HG02763 (cell line): ENCODE data around the gene R3HDM1.
"Not testable (repeated sequence)": the region's sequence is repeated elsewhere in the genome, so short reads cannot be mapped to it uniquely, and the experiment has no call there.

ENCODE experiments used
- ATAC-seq: cut with Tn5 transposase; IDR thresholded peaks from one replicate; pipeline ENCODE4 v1.9.1; 2021; ENCODE audit warnings: mild to moderate bottlenecking, moderate library complexity; ENCODE audit not compliant: unreplicated experiment

The R3HDM1 gene

GRCh38 chr2:135563793-135564192, 32.5 kb downstream of the R3HDM1 start:
- no peak for ATAC-seq

- ATAC-seq, result no peak
Observed at GRCh38 chr2:135570884-135571283, 39.6 kb downstream of the R3HDM1 start.

GRCh38 chr2:135573620-135574019, 42.3 kb downstream of the R3HDM1 start:
- no peak for ATAC-seq

- ATAC-seq, result no peak
Observed at GRCh38 chr2:135581282-135581681, 50.0 kb downstream of the R3HDM1 start.

GRCh38 chr2:135582383-135582782, 51.1 kb downstream of the R3HDM1 start:
- ATAC-seq, result no peak

- ATAC-seq, result no peak
Observed at GRCh38 chr2:135585586-135585985, 54.3 kb downstream of the R3HDM1 start.

GRCh38 chr2:135586148-135586547, 54.9 kb downstream of the R3HDM1 start:
- ATAC-seq, result peak; percentile 62

- ATAC-seq, result no peak
Observed at GRCh38 chr2:135587958-135588357, 56.7 kb downstream of the R3HDM1 start.

- ATAC-seq, result no peak
Observed at GRCh38 chr2:135590619-135591260, 59.5 kb downstream of the R3HDM1 start.

- no peak for ATAC-seq
Observed at GRCh38 chr2:135600915-135601314, 69.6 kb downstream of the R3HDM1 start.

- no peak for ATAC-seq
Observed at GRCh38 chr2:135603543-135603942, 72.3 kb downstream of the R3HDM1 start.

- no peak for ATAC-seq
Observed at GRCh38 chr2:135607561-135607960, 76.3 kb downstream of the R3HDM1 start.

- ATAC-seq, result no peak
Observed at GRCh38 chr2:135612319-135612718, 81.0 kb downstream of the R3HDM1 start.

GRCh38 chr2:135615404-135615803, 84.1 kb downstream of the R3HDM1 start:
- no peak for ATAC-seq

- no peak for ATAC-seq
Observed at GRCh38 chr2:135617501-135618015, 86.3 kb downstream of the R3HDM1 start.

GRCh38 chr2:135620198-135620597, 88.9 kb downstream of the R3HDM1 start:
- ATAC-seq, result no peak

GRCh38 chr2:135629520-135629919, 98.2 kb downstream of the R3HDM1 start:
- ATAC-seq, result no peak

- not testable (repeated sequence) for ATAC-seq
Observed at GRCh38 chr2:135630034-135630433, 98.8 kb downstream of the R3HDM1 start.

GRCh38 chr2:135630488-135630887, 99.2 kb downstream of the R3HDM1 start:
- ATAC-seq, result no peak

- no peak for ATAC-seq
Observed at GRCh38 chr2:135633582-135633981, 102.3 kb downstream of the R3HDM1 start.

GRCh38 chr2:135635212-135635835, 104.0 kb downstream of the R3HDM1 start:
- no peak for ATAC-seq

- ATAC-seq, result no peak
Observed at GRCh38 chr2:135636982-135637381, 105.7 kb downstream of the R3HDM1 start.
